GM12878 (cell line): ENCODE measurements around the gene RILPL2. TPM values are rescaled to one million over a fixed set of nuclear protein-coding genes. Genes with fewer than 3 reads are reported as not detected.

Experiments used
- CBX3 ChIP-seq: fragments of 200-600 bp; sonication (generic); IDR thresholded peaks from 2 replicates; pipeline ENCODE4 v1.6.1; 2016; ENCODE audit warnings: low read depth, borderline replicate concordance
- HCFC1 ChIP-seq: fragments of 150-350 bp; IDR thresholded peaks from 2 replicates; pipeline ENCODE4 v1.6.1; 2014; ENCODE audit warnings: low read length
- IRF5 ChIP-seq: fragments of 450-650 bp; IDR thresholded peaks from 2 replicates; pipeline ENCODE4 v1.6.1; 2017; ENCODE audit warnings: borderline replicate concordance
- ZZZ3 ChIP-seq: IDR thresholded peaks from 2 replicates; pipeline ENCODE4 v1.6.1; 2011; ENCODE audit warnings: low read depth; ENCODE audit not compliant: control insufficient read depth, insufficient read length
- polyA plus RNA-seq, 11 experiments: library from polyadenylated mRNA; depleted of rRNA in 4 of 11; unstranded in 6 of 11; stranded (reverse) in 5 of 11; fragments of >200 nt; fragmentation: Nextera tagmentation in 4 of 11; fragmentation: Illumina TruSeq in 1 of 11; extraction: Ambion mirVana in 4 of 11; extraction: Trizol in 1 of 11; gene quantifications; 1 replicate in 1 of 11; 2 replicates in 10 of 11; pipeline versions ENCODE4 v1.2.1 to v1.2.3, GENCODE V29; 2011 to 2016; ENCODE audit warnings: inconsistent platforms in 2 of 11, missing spikeins in 2 of 11, low read depth in 1 of 11
- total RNA-seq, 4 experiments: library from RNA; depleted of rRNA in 3 of 4; stranded (reverse); fragments of >200 nt in 3 of 4; fragmentation: Illumina TruSeq in 1 of 4; extraction: Trizol in 1 of 4; gene quantifications; 2 replicates each; pipeline versions ENCODE4 v1.2.1 to v1.2.3, GENCODE V29; 2013 to 2021
- TF ChIP-seq, protein P1 (sequence below): IDR thresholded peaks from 2 replicates; pipeline ENCODE4 v1.6.1; 2012; ENCODE audit warnings: mild to moderate bottlenecking, low read depth, low read length
- TF ChIP-seq, protein P2 (sequence below): IDR thresholded peaks from 2 replicates; pipeline ENCODE4 v1.6.1; 2011; ENCODE audit warnings: low read depth, mild to moderate bottlenecking, low read length, moderate library complexity, borderline replicate concordance; ENCODE audit errors: extremely low read depth

RILPL2 gene
- total and polyA plus RNA-seq, 10 of the 15 experiments (the other 5 are each of a cell fraction or from before 2014, with no cell fraction given) = 3.5 to 38.5 (median 19.7) TPM

DNA sequence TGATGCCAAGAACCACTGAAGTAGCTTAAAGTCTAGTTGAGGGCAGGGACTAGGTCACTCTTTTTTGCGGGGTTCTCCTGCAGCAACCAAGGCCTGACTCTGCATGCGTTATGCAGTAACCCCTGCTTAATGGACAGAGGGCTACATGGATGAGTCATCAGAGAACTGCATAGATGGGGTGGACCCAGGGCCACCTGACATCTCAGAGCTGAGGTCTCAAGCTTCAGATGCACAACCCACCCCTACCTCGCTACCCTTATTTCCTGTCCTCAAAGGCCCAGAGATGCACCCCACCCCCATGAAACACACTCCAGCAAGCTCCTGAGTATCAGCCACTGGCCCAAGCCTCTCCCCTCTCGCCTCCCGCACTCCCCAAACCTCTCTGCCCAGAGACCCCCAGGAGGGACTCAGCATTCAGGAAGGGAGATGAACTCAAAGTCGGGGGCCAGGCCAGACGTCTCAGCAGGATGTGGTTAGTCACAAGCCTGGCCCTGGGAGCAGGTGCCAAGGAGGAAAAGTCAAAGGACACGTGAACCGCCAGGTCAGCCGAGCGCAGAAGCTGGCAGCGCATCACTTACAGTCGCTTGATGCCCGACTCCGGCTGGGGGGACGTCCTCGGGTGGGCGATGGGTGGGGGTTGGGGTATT lies 47.2 kb upstream of the RILPL2 start (continued):
- TF ChIP-seq IRF5 = no peak
- TF ChIP-seq HCFC1 = no peak
- no peak for TF ChIP-seq CBX3
- no peak for TF ChIP-seq ZZZ3
- TF ChIP-seq, protein P1, sequence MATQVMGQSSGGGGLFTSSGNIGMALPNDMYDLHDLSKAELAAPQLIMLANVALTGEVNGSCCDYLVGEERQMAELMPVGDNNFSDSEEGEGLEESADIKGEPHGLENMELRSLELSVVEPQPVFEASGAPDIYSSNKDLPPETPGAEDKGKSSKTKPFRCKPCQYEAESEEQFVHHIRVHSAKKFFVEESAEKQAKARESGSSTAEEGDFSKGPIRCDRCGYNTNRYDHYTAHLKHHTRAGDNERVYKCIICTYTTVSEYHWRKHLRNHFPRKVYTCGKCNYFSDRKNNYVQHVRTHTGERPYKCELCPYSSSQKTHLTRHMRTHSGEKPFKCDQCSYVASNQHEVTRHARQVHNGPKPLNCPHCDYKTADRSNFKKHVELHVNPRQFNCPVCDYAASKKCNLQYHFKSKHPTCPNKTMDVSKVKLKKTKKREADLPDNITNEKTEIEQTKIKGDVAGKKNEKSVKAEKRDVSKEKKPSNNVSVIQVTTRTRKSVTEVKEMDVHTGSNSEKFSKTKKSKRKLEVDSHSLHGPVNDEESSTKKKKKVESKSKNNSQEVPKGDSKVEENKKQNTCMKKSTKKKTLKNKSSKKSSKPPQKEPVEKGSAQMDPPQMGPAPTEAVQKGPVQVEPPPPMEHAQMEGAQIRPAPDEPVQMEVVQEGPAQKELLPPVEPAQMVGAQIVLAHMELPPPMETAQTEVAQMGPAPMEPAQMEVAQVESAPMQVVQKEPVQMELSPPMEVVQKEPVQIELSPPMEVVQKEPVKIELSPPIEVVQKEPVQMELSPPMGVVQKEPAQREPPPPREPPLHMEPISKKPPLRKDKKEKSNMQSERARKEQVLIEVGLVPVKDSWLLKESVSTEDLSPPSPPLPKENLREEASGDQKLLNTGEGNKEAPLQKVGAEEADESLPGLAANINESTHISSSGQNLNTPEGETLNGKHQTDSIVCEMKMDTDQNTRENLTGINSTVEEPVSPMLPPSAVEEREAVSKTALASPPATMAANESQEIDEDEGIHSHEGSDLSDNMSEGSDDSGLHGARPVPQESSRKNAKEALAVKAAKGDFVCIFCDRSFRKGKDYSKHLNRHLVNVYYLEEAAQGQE = no peak
- TF ChIP-seq, protein P2, sequence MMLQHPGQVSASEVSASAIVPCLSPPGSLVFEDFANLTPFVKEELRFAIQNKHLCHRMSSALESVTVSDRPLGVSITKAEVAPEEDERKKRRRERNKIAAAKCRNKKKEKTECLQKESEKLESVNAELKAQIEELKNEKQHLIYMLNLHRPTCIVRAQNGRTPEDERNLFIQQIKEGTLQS = no peak
